GM12878 (cell line): ENCODE results near the gene PHF21B. TPM values are rescaled to one million over a fixed set of nuclear protein-coding genes. Genes with fewer than 3 reads are reported as not detected.

Experiments used
- ATAC-seq: fragments of 200-7000 bp; cut with Tn5 transposase; 3 replicates; pipeline ENCODE4 v1.9.1; 2020; ENCODE audit warnings: mild to moderate bottlenecking, moderate library complexity
- BruUV-seq: library from RNA; stranded (reverse); fragments of 400-500 nt; replicated peaks from 2 replicates; lab custom pipeline; 2021; lab: Mats Ljungman, UMichigan
- CTCF ChIA-PET: fragments of 300-600 bp; sonication (Branson Sonifier 250); formaldehyde crosslinking; extraction: SDS; loops from one replicate; lab custom pipeline; 2021; ENCODE audit warnings: inconsistent platforms; lab: Yijun Ruan, JAX
- POLR2A ChIA-PET: fragments of 350-600 bp; formaldehyde crosslinking; extraction: SDS; loops from one replicate; lab custom pipeline; 2021; ENCODE audit warnings: inconsistent platforms; lab: Charles Lee
- RAD21 ChIA-PET: fragments of 300-600 bp; sonication (Branson Sonifier 250); formaldehyde crosslinking; loops from one replicate; lab custom pipeline; 2023; ENCODE audit warnings: antibody characterized with exemption; ENCODE audit not compliant: unreplicated experiment; lab: Charles Lee
- SMC1A ChIA-PET: fragments of 300-600 bp; sonication (Branson Sonifier 250); formaldehyde crosslinking; loops from one replicate; lab custom pipeline; 2023; ENCODE audit not compliant: unreplicated experiment, uncharacterized antibody; lab: Charles Lee
- DNase-seq: peaks from one replicate; pipeline ENCODE4 v3.0.0-alpha.2; 2011; ENCODE audit warnings: low read depth, low spot score
- FAIRE-seq: peaks from 3 replicates; lab custom pipeline; 2011; peaks lifted over from hg19 to GRCh38; lab: Jason Lieb, UNC
- H2AFZ ChIP-seq: 2 replicates; pipeline ENCODE4 v1.6.0; 2011; ENCODE audit warnings: low read depth, low read length, control low read depth; ENCODE audit not compliant: control insufficient read depth
- H3K27ac ChIP-seq: 2 replicates; pipeline ENCODE4 v1.5.1; 2011; ENCODE audit warnings: control low read depth; ENCODE audit not compliant: control insufficient read depth, insufficient read depth
- H3K27me3 ChIP-seq, 2 experiments: replicated peaks in 1 of 2; 2 replicates each; pipeline versions ENCODE4 v1.6.0 to v1.6.1; 2011; ENCODE audit warnings: low read length in 1 of 2; ENCODE audit not compliant: control insufficient read depth in 2 of 2, insufficient read depth in 2 of 2
- H3K36me3 ChIP-seq, 2 experiments: 2 replicates each; pipeline ENCODE4 v1.5.1; 2011; ENCODE audit warnings: low read length in 1 of 2; ENCODE audit not compliant: control insufficient read depth in 2 of 2, insufficient read depth in 2 of 2
- H3K4me1 ChIP-seq: 2 replicates; pipeline ENCODE4 v1.6.1; 2011; ENCODE audit warnings: mild to moderate bottlenecking, low read length, moderate library complexity, mixed read lengths; ENCODE audit not compliant: control insufficient read depth, insufficient read depth
- H3K4me2 ChIP-seq: 2 replicates; pipeline ENCODE4 v1.6.0; 2011; ENCODE audit warnings: control low read depth; ENCODE audit not compliant: control insufficient read depth, insufficient read depth
- H3K4me3 ChIP-seq: fragments of 200-600 bp; sonication (generic); 2 replicates; pipeline ENCODE4 v1.5.1; 2016
- H3K79me2 ChIP-seq: 2 replicates; pipeline ENCODE4 v1.6.0; 2011; ENCODE audit warnings: low read length; ENCODE audit not compliant: control insufficient read depth, insufficient read depth
- H3K9ac ChIP-seq: 2 replicates; pipeline ENCODE4 v1.8.0; 2011; ENCODE audit warnings: low read length, control low read depth, mixed read lengths; ENCODE audit not compliant: control insufficient read depth, insufficient read depth
- H3K9me3 ChIP-seq: replicated peaks from 3 replicates; pipeline ENCODE4 v1.5.1; 2011; ENCODE audit warnings: mild to moderate bottlenecking, low read length; ENCODE audit not compliant: control insufficient read depth, insufficient read depth
- H4K20me1 ChIP-seq: 2 replicates; pipeline ENCODE4 v1.6.0; 2011; ENCODE audit not compliant: control insufficient read depth, insufficient read depth
- CEBPB ChIP-seq, 2 experiments: fragments of 150-350 bp in 1 of 2; IDR thresholded peaks; 2 replicates each; pipeline ENCODE4 v1.6.1; 2012 to 2014; ENCODE audit warnings: low read depth in 2 of 2, low read length in 2 of 2, borderline replicate concordance in 1 of 2, inconsistent platforms in 1 of 2
- CHD1 ChIP-seq: IDR thresholded peaks from 2 replicates; pipeline ENCODE4 v1.6.1; 2012; ENCODE audit warnings: low read depth, low read length, improper control_type of control experiment
- EED ChIP-seq: sonication (generic); IDR thresholded peaks from 2 replicates; pipeline ENCODE4 v1.6.1; 2016; ENCODE audit warnings: antibody characterized with exemption, low read depth
- FOXM1 ChIP-seq: IDR thresholded peaks from 2 replicates; pipeline ENCODE4 v1.6.1; 2012; ENCODE audit warnings: low read depth, mild to moderate bottlenecking, inconsistent platforms, low read length, moderate library complexity
- GABPA ChIP-seq: IDR thresholded peaks from 2 replicates; pipeline ENCODE4 v1.6.1; 2014; ENCODE audit warnings: antibody characterized with exemption, low read depth, mild to moderate bottlenecking, inconsistent platforms
- NFYA ChIP-seq: IDR thresholded peaks from 2 replicates; pipeline ENCODE4 v1.6.1; 2011; ENCODE audit warnings: low read depth, mild to moderate bottlenecking, low read length, improper control_type of control experiment, borderline replicate concordance
- POLR2AphosphoS5 ChIP-seq: IDR thresholded peaks from 2 replicates; pipeline ENCODE4 v1.6.1; 2011; ENCODE audit warnings: mild to moderate bottlenecking, low read length, inconsistent platforms
- POU2F2 ChIP-seq: IDR thresholded peaks from 3 replicates; pipeline ENCODE4 v1.6.1; 2011; ENCODE audit warnings: low read depth, mild to moderate bottlenecking, low read length, borderline replicate concordance
- RCOR1 ChIP-seq: conservative IDR thresholded peaks from 2 replicates; pipeline ENCODE4 v1.6.1; 2012; ENCODE audit warnings: low read depth, low read length, improper control_type of control experiment
- SMAD1 ChIP-seq: fragments of 450-650 bp; IDR thresholded peaks from 2 replicates; pipeline ENCODE4 v1.6.1; 2018; ENCODE audit warnings: mild to moderate bottlenecking, low read depth; ENCODE audit not compliant: partially characterized antibody
- TCF7 ChIP-seq: IDR thresholded peaks from 2 replicates; pipeline ENCODE4 v1.6.1; 2014; ENCODE audit warnings: antibody characterized with exemption, borderline replicate concordance
- YY1 ChIP-seq: IDR thresholded peaks from 2 replicates; pipeline ENCODE4 v1.6.1; 2011; ENCODE audit warnings: low read depth, mild to moderate bottlenecking, low read length
- ZNF622 ChIP-seq: fragments of 450-650 bp; IDR thresholded peaks from 2 replicates; pipeline ENCODE4 v1.6.1; 2017; ENCODE audit warnings: mild to moderate bottlenecking, inconsistent platforms
- WGBS: methylation state at CpG from one replicate; pipeline ENCODE4 v1.1.6; 2016; ENCODE audit warnings: low lambda C conversion rate; ENCODE audit not compliant: insufficient replicate concordance, insufficient coverage; ENCODE audit errors: missing lambda C conversion rate; 5-methylcytosine and 5-hydroxymethylcytosine counted together
- in situ Hi-C: fragments of 300-500 bp; cut with MboI; formaldehyde crosslinking; loops from 9 replicates; pipeline ENCODE4 v1.14.3; 2018; ENCODE audit warnings: mixed read lengths
- intact Hi-C: fragments of 100-400 bp; cut with micrococcal nuclease; formaldehyde crosslinking; loops from one replicate; pipeline ENCODE4 v1.14.2; 2022; ENCODE audit not compliant: unreplicated experiment
- polyA plus RNA-seq, 11 experiments: library from polyadenylated mRNA; depleted of rRNA in 4 of 11; unstranded in 6 of 11; stranded (reverse) in 5 of 11; fragments of >200 nt; fragmentation: Nextera tagmentation in 4 of 11; fragmentation: Illumina TruSeq in 1 of 11; extraction: Ambion mirVana in 4 of 11; extraction: Trizol in 1 of 11; gene quantifications; 1 replicate in 1 of 11; 2 replicates in 10 of 11; pipeline versions ENCODE4 v1.2.1 to v1.2.3, GENCODE V29; 2011 to 2016; ENCODE audit warnings: inconsistent platforms in 2 of 11, missing spikeins in 2 of 11, low read depth in 1 of 11
- total RNA-seq, 4 experiments: library from RNA; depleted of rRNA in 3 of 4; stranded (reverse); fragments of >200 nt in 3 of 4; fragmentation: Illumina TruSeq in 1 of 4; extraction: Trizol in 1 of 4; gene quantifications; 2 replicates each; pipeline versions ENCODE4 v1.2.1 to v1.2.3, GENCODE V29; 2013 to 2021
- TF ChIP-seq, protein P1 (sequence below): IDR thresholded peaks from 2 replicates; pipeline ENCODE4 v1.6.1; 2011; ENCODE audit warnings: borderline replicate concordance, low read depth, mild to moderate bottlenecking, moderate library complexity, low read length; ENCODE audit not compliant: insufficient read depth, poor library complexity, severe bottlenecking

PHF21B gene
- total and polyA plus RNA-seq, 10 of the 15 experiments (the other 5 are each of a cell fraction or from before 2014, with no cell fraction given): 0.03 to 0.35 TPM; not detected in 8

DNA sequence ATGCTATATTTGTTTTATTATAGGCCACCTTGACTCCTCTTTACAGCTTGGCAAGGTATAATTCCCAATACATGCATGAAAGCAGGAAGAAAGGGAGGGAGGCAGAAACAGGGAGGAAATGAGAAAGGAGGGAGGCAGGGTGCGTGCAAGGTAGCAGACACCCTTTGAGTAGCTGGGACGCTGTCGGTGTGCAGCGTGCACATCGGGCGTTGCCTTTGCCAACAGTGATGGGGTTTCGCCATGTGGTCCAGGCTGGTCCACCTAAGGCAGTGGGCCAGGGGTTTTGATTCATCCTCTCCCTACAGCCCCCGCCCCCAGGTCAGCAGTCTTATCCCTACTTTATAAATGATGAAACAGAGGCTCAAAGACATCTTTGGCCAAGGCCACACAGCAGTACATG is 25.0 kb upstream of the PHF21B start (continued):
- TF ChIP-seq NFYA (no peak), SMAD1 (no peak)

DNA sequence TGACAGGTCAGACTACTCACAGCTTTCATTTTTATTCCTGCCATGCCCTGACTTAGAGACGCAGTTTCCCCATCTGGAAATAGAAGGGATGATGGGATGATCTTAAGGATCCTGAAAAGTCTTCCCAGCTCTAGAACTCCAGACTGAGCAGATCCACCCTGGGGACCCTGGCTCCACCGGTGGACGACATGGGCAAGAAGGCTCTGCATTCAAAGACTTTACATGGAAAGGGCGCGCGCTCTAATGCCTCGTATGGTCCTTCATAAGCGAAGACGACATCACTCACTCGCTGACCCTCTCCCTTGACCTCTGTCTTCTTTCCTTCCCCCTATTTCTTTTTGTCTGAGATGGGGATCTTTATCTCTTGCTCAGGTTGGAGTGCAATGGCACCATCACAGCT is 24.4 kb upstream of the PHF21B start:
- in situ Hi-C loops (no loop called here), intact Hi-C loops (no loop called here)
- ChIA-PET CTCF (no interaction called here), RAD21 (no interaction called here), POLR2A (no interaction called here), SMC1A (interaction anchor here (0.5 kb wide), 1 partner anchor 33 kb away, joined by 3 read pairs; no protein-coding TSS in a partner anchor)
- H3K4me2 ChIP-seq: no peak overlapping the region
- H2AFZ ChIP-seq: no peak overlapping the region
- no peaks in the 10 kb centered on the region for H3K27me3 ChIP-seq
- no peaks in the 10 kb centered on the region for H3K4me1 ChIP-seq
- H4K20me1 ChIP-seq: no peaks in the 10 kb centered on the region
- H3K4me3 ChIP-seq: no peak overlapping the region
- H3K9ac ChIP-seq: no peak overlapping the region
- no TSS peak for BruUV-seq
- DNase-seq: no peak
- WGBS: 82% methylated on average over 10 of the region's 10 CpGs
- no peaks in the 10 kb centered on the region for H3K79me2 ChIP-seq
- no peak for FAIRE-seq
- H3K27ac ChIP-seq: no peak overlapping the region
- no peaks in the 10 kb centered on the region for H3K9me3 ChIP-seq
- TF ChIP-seq RCOR1 (no peak), CEBPB (IDR thresholded peaks at IDR 0.05; ENCODE audit: borderline replicate concordance in 1 of 2, low read depth in 2 of 2, low read length in 2 of 2) (no peak), CHD1 (no peak), TCF7 (no peak), POU2F2 (no peak), ZNF622 (no peak), YY1 (no peak), GABPA (no peak), EED (no peak), FOXM1 (no peak), POLR2AphosphoS5 (no peak)
- TF ChIP-seq, protein P1, sequence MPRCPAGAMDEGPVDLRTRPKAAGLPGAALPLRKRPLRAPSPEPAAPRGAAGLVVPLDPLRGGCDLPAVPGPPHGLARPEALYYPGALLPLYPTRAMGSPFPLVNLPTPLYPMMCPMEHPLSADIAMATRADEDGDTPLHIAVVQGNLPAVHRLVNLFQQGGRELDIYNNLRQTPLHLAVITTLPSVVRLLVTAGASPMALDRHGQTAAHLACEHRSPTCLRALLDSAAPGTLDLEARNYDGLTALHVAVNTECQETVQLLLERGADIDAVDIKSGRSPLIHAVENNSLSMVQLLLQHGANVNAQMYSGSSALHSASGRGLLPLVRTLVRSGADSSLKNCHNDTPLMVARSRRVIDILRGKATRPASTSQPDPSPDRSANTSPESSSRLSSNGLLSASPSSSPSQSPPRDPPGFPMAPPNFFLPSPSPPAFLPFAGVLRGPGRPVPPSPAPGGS: no peak
- no peak for ATAC-seq
- no peaks in the 10 kb centered on the region for H3K36me3 ChIP-seq
